K562 (cell line): ENCODE results near the gene PFKP. TPM values are rescaled to one million over a fixed set of nuclear protein-coding genes. Genes with fewer than 3 reads are reported as not detected.

ENCODE experiments used
- ATAC-seq: fragments of 200-7000 bp; cut with Tn5 transposase; 3 replicates; pipeline ENCODE4 v1.9.1; 2020; ENCODE audit warnings: moderate library complexity
- BruUV-seq: library from RNA; stranded (reverse); fragments of 400-500 nt; replicated peaks from 2 replicates; lab custom pipeline; 2021; lab: Mats Ljungman, UMichigan
- CTCF ChIA-PET: fragments of 300-600 bp; formaldehyde crosslinking; extraction: SDS; loops from one replicate; lab custom pipeline; 2021; ENCODE audit warnings: low intra/inter-chr PET ratio; lab: Yijun Ruan, JAX
- POLR2A ChIA-PET: fragments of 300-600, 350-650 bp; sonication (Branson Sonifier 250); formaldehyde crosslinking; extraction: SDS; loops from one replicate; lab custom pipeline; 2021; ENCODE audit warnings: antibody characterized with exemption, inconsistent platforms; lab: Yijun Ruan, JAX
- DNase-seq, 4 experiments: peaks; one replicate each; pipeline versions ENCODE4 v3.0.0 to v3.0.0-alpha.2; 2011 to 2018; ENCODE audit warnings: low spot score in 3 of 4, mixed read lengths in 3 of 4; ENCODE audit errors: extremely low read depth in 1 of 4
- FAIRE-seq: peaks from 2 replicates; lab custom pipeline; 2011; peaks lifted over from hg19 to GRCh38; lab: Jason Lieb, UNC
- H2AFZ ChIP-seq: 2 replicates; pipeline ENCODE4 v1.6.0; 2011; ENCODE audit warnings: low read depth, low read length, control low read depth, inconsistent platforms
- H3K27ac ChIP-seq: fragments of 200-600 bp; 3 replicates; pipeline ENCODE4 v1.8.0; 2011; ENCODE audit warnings: low read depth, mild to moderate bottlenecking, control low read depth, inconsistent platforms, low read length, moderate library complexity, mixed read lengths; ENCODE audit errors: extremely low read depth
- H3K27me3 ChIP-seq, 2 experiments: fragments of 300-600 bp in 1 of 2; 2 replicates in 1 of 2; 3 replicates in 1 of 2; pipeline versions ENCODE4 v1.6.0 to v1.8.0; 2011; ENCODE audit warnings: inconsistent platforms in 2 of 2, low read length in 2 of 2, mild to moderate bottlenecking in 1 of 2, mixed read lengths in 1 of 2, moderate library complexity in 1 of 2; ENCODE audit not compliant: control insufficient read depth in 2 of 2, insufficient read depth in 2 of 2
- H3K36me3 ChIP-seq: fragments of 300-600 bp; 3 replicates; pipeline ENCODE4 v1.8.0; 2011; ENCODE audit warnings: mild to moderate bottlenecking, low read length, inconsistent platforms; ENCODE audit not compliant: control insufficient read depth, insufficient read depth
- H3K4me1 ChIP-seq, 2 experiments: fragments of 200-600 bp in 1 of 2; replicated peaks in 1 of 2; 2 replicates in 1 of 2; 3 replicates in 1 of 2; pipeline versions ENCODE4 v1.5.1 to v1.8.0; 2011; ENCODE audit warnings: inconsistent platforms in 2 of 2, low read length in 2 of 2, mild to moderate bottlenecking in 1 of 2, mixed read lengths in 1 of 2, moderate library complexity in 1 of 2; ENCODE audit not compliant: control insufficient read depth in 2 of 2, insufficient read depth in 2 of 2
- H3K4me2 ChIP-seq: 2 replicates; pipeline ENCODE4 v1.6.1; 2011; ENCODE audit warnings: low read length, control low read depth, inconsistent platforms, mixed read lengths; ENCODE audit not compliant: insufficient read depth
- H3K4me3 ChIP-seq: fragments of 200-600 bp; sonication (generic), shearing (Covaris generic); 2 replicates; pipeline ENCODE4 v1.5.1; 2016; ENCODE audit warnings: control low read depth, inconsistent platforms
- H3K79me2 ChIP-seq: fragments of 200-600 bp; 3 replicates; pipeline ENCODE4 v1.8.0; 2011; ENCODE audit warnings: low read length, inconsistent platforms; ENCODE audit not compliant: control insufficient read depth, insufficient read depth
- H3K9ac ChIP-seq, 2 experiments: 2 replicates each; pipeline versions ENCODE4 v1.6.0 to v1.6.1; 2011; ENCODE audit warnings: low read depth in 2 of 2, low read length in 2 of 2, control low read depth in 1 of 2, inconsistent platforms in 1 of 2, mild to moderate bottlenecking in 1 of 2, mixed read lengths in 1 of 2; ENCODE audit not compliant: insufficient read depth in 1 of 2
- H3K9me1 ChIP-seq: one replicate; pipeline ENCODE4 v1.6.0; 2011; ENCODE audit warnings: inconsistent platforms, mild to moderate bottlenecking, low read length, moderate library complexity; ENCODE audit not compliant: control insufficient read depth, insufficient read depth
- H3K9me3 ChIP-seq: replicated peaks from 2 replicates; pipeline ENCODE4 v1.5.1; 2011; ENCODE audit warnings: low read depth, low read length, inconsistent platforms; ENCODE audit not compliant: control insufficient read depth, insufficient read depth
- H4K20me1 ChIP-seq: replicated peaks from 2 replicates; pipeline ENCODE4 v1.6.1; 2011; ENCODE audit warnings: low read length, inconsistent platforms, mixed read lengths; ENCODE audit not compliant: control insufficient read depth, insufficient read depth
- CSDE1 ChIP-seq, 2 experiments: fragments of 450-650 bp; IDR thresholded peaks; 2 replicates each; pipeline ENCODE4 v1.6.1; 2016; ENCODE audit warnings: mild to moderate bottlenecking in 1 of 2
- MEF2A ChIP-seq: IDR thresholded peaks from 2 replicates; pipeline ENCODE4 v1.6.1; 2011; ENCODE audit warnings: low read depth, mild to moderate bottlenecking, low read length, moderate library complexity; ENCODE audit not compliant: control insufficient read depth
- PHTF2 ChIP-seq: fragments of 250-450 bp; sonication (Bioruptor Pico); IDR thresholded peaks from 2 replicates; pipeline ENCODE4 v1.5.0; 2021; ENCODE audit warnings: mild to moderate bottlenecking
- RAD21 ChIP-seq, 2 experiments: fragments of 250-450 bp in 1 of 2; fragments of 450-650 bp in 1 of 2; sonication (Bioruptor Pico) in 1 of 2; formaldehyde crosslinking in 1 of 2; IDR thresholded peaks in 1 of 2; conservative IDR thresholded peaks in 1 of 2; 2 replicates each; pipeline versions ENCODE4 v1.4.0 to v1.8.0; 2020 to 2022; ENCODE audit warnings: mild to moderate bottlenecking in 2 of 2, moderate library complexity in 1 of 2
- ZFX ChIP-seq: sonication (generic); formaldehyde crosslinking; IDR thresholded peaks from 2 replicates; pipeline ENCODE4 v1.8.0; 2022; ENCODE audit warnings: mild to moderate bottlenecking, missing genetic modification reagents, moderate library complexity
- ZNF3 ChIP-seq: fragments of 250-450 bp; sonication (Bioruptor Pico); IDR thresholded peaks from 2 replicates; pipeline ENCODE4 v1.5.0; 2021; ENCODE audit warnings: mild to moderate bottlenecking, moderate library complexity
- WGBS: fragments of 100-300 bp; shearing (Covaris generic); methylation state at CpG from one replicate; pipeline ENCODE4 v1.1.6; 2016; ENCODE audit warnings: low coverage, mixed read lengths; ENCODE audit not compliant: insufficient coverage; ENCODE audit errors: missing lambda C conversion rate; 5-methylcytosine and 5-hydroxymethylcytosine counted together
- in situ Hi-C: fragments of 300-500 bp; cut with MboI; formaldehyde crosslinking; loops from 4 replicates; pipeline ENCODE4 v1.15.0; 2018; ENCODE audit warnings: inconsistent platforms, mixed read lengths
- intact Hi-C: fragments of 100-400 bp; cut with micrococcal nuclease; formaldehyde crosslinking; loops from 2 replicates; pipeline ENCODE4 v1.14.2; 2022
- polyA plus RNA-seq, 8 experiments: library from polyadenylated mRNA; depleted of rRNA in 4 of 8; stranded (reverse) in 5 of 8; unstranded in 3 of 8; fragments of >200 nt; fragmentation: Nextera tagmentation in 2 of 8; fragmentation: Illumina TruSeq in 1 of 8; extraction: Ambion mirVana in 2 of 8; extraction: Trizol in 1 of 8; gene quantifications; 2 replicates each; pipeline versions ENCODE4 v1.2.1 to v1.2.3, GENCODE V29; 2011 to 2014; ENCODE audit warnings: inconsistent platforms in 1 of 8, missing spikeins in 1 of 8
- total RNA-seq, 7 experiments: library from RNA; depleted of rRNA in 6 of 7; stranded (reverse); fragments of >200 nt in 6 of 7; fragmentation: Illumina TruSeq in 2 of 7; extraction: Trizol in 2 of 7; gene quantifications; 2 replicates each; pipeline versions ENCODE4 v1.2.1 to v1.2.3, GENCODE V29; 2011 to 2021; ENCODE audit warnings: low replicate concordance in 1 of 7
- TF ChIP-seq, protein P1 (sequence below): fragments of 450-650 bp; IDR thresholded peaks from 2 replicates; pipeline ENCODE4 v1.6.1; 2016; ENCODE audit warnings: low read depth, mild to moderate bottlenecking, moderate library complexity
- TF ChIP-seq, protein P2 (sequence below): fragments of 250-450 bp; sonication (Bioruptor Pico); IDR thresholded peaks from 2 replicates; pipeline ENCODE4 v1.5.0; 2020; ENCODE audit warnings: mild to moderate bottlenecking, borderline replicate concordance
- TF ChIP-seq, protein P3 (sequence below): fragments of 250-450 bp; sonication (Bioruptor Pico); IDR thresholded peaks from 2 replicates; pipeline ENCODE4 v1.5.0; 2022; ENCODE audit warnings: mild to moderate bottlenecking

Gene PFKP
- total and polyA plus RNA-seq, 9 of the 15 experiments (the other 6 are each of a cell fraction or from before 2014, with no cell fraction given) = 23.5 to 116 (median 62.1) TPM

GRCh38 chr10:3178042-3178441 is 110.7 kb downstream of the PFKP start:
- intact Hi-C loops (no loop called here), in situ Hi-C loops (no loop called here)
- H3K9me3 ChIP-seq = no peaks in the 10 kb centered on the region; the same call in 1 of the 2 replicates
- H3K36me3 ChIP-seq = no peaks in the 10 kb centered on the region
- H3K79me2 ChIP-seq = no peaks in the 10 kb centered on the region
- H3K4me2 ChIP-seq = no peak overlapping the region
- peaks cover 13 to 29% of the 10 kb centered on the region in 2 experiments; a peak in 4 of 5 replicates for H3K27me3 ChIP-seq
- ChIA-PET POLR2A (no interaction called here), CTCF (no interaction called here)
- H3K27ac ChIP-seq = no peak overlapping the region
- no peak overlapping the region for H3K9ac ChIP-seq
- DNase-seq (no peak), ATAC-seq (no peak), FAIRE-seq (no peak)
- no peaks in the 10 kb centered on the region for H3K9me1 ChIP-seq
- no peak overlapping the region for H3K4me3 ChIP-seq
- 8% methylated on average over 5 of the region's 5 CpGs for WGBS
- peaks cover 3 to 10% of the 10 kb centered on the region in 2 experiments; a peak in 3 of 5 replicates for H3K4me1 ChIP-seq
- BruUV-seq = no TSS peak
- H4K20me1 ChIP-seq = no peaks in the 10 kb centered on the region
- TF ChIP-seq, protein P1, sequence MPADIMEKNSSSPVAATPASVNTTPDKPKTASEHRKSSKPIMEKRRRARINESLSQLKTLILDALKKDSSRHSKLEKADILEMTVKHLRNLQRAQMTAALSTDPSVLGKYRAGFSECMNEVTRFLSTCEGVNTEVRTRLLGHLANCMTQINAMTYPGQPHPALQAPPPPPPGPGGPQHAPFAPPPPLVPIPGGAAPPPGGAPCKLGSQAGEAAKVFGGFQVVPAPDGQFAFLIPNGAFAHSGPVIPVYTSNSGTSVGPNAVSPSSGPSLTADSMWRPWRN = no peak
- TF ChIP-seq PHTF2 (CRISPR knock-in tag) (no peak), ZNF3 (CRISPR knock-in tag) (no peak), RAD21 (CRISPR knock-in tag; conservative IDR thresholded peaks at IDR 0.05 in 1 of 2, IDR thresholded peaks at IDR 0.05 in 1 of 2) (no peak), ZFX (no peak), MEF2A (no peak), CSDE1 (IDR thresholded peaks at IDR 0.05) (no peak)
- TF ChIP-seq, protein P2, sequence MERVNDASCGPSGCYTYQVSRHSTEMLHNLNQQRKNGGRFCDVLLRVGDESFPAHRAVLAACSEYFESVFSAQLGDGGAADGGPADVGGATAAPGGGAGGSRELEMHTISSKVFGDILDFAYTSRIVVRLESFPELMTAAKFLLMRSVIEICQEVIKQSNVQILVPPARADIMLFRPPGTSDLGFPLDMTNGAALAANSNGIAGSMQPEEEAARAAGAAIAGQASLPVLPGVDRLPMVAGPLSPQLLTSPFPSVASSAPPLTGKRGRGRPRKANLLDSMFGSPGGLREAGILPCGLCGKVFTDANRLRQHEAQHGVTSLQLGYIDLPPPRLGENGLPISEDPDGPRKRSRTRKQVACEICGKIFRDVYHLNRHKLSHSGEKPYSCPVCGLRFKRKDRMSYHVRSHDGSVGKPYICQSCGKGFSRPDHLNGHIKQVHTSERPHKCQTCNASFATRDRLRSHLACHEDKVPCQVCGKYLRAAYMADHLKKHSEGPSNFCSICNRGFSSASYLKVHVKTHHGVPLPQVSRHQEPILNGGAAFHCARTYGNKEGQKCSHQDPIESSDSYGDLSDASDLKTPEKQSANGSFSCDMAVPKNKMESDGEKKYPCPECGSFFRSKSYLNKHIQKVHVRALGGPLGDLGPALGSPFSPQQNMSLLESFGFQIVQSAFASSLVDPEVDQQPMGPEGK = no peak
- TF ChIP-seq, protein P3, sequence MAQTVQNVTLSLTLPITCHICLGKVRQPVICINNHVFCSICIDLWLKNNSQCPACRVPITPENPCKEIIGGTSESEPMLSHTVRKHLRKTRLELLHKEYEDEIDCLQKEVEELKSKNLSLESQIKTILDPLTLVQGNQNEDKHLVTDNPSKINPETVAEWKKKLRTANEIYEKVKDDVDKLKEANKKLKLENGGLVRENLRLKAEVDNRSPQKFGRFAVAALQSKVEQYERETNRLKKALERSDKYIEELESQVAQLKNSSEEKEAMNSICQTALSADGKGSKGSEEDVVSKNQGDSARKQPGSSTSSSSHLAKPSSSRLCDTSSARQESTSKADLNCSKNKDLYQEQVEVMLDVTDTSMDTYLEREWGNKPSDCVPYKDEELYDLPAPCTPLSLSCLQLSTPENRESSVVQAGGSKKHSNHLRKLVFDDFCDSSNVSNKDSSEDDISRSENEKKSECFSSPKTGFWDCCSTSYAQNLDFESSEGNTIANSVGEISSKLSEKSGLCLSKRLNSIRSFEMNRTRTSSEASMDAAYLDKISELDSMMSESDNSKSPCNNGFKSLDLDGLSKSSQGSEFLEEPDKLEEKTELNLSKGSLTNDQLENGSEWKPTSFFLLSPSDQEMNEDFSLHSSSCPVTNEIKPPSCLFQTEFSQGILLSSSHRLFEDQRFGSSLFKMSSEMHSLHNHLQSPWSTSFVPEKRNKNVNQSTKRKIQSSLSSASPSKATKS (CRISPR knock-in tag) = no peak
- no peak overlapping the region for H2AFZ ChIP-seq
